Ovary (tissue), 3 donors: ENCODE results near the gene JMJD7.

ENCODE experiments used
- EP300 ChIP-seq: sonication (generic); formaldehyde crosslinking; IDR thresholded peaks from one replicate; pipeline ENCODE4 v1.6.1; 2017; ENCODE audit warnings: antibody characterized with exemption
- POLR2A ChIP-seq: fragments of 450-650 bp; IDR thresholded peaks from one replicate; pipeline ENCODE4 v1.6.1; 2017; ENCODE audit warnings: antibody characterized with exemption, mild to moderate bottlenecking, moderate library complexity
- TF ChIP-seq, protein P1 (sequence below), 3 donors: fragments of 450-650 bp in 2 of 3; fragments of 200-600 bp in 1 of 3; IDR thresholded peaks; one replicate each; pipeline versions ENCODE4 v1.5.1 to v1.8.0; 2016 to 2022; ENCODE audit warnings: antibody characterized with exemption in 3 of 3, mild to moderate bottlenecking in 1 of 3
- donor health status: DM: no; HTN: no; CAD: no.

DNA sequence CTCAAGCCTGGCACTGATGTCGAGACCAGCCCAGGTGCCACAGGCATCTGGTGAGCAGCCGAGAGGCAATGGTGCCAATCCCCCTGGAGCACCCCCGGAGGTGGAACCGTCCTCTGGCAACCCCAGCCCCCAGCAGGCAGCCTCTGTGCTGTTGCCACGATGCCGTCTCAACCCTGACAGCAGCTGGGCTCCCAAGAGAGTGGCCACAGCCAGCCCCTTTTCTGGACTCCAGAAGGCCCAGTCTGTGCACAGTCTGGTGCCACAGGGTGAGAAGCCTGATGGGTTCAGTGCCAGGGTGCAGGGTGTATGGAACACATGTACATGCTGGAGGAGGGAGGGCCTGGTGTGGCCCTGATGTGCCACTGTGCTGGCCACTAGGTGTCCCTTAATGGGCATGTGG is 4.9 kb upstream of the JMJD7 start:
- TF ChIP-seq, protein P1, sequence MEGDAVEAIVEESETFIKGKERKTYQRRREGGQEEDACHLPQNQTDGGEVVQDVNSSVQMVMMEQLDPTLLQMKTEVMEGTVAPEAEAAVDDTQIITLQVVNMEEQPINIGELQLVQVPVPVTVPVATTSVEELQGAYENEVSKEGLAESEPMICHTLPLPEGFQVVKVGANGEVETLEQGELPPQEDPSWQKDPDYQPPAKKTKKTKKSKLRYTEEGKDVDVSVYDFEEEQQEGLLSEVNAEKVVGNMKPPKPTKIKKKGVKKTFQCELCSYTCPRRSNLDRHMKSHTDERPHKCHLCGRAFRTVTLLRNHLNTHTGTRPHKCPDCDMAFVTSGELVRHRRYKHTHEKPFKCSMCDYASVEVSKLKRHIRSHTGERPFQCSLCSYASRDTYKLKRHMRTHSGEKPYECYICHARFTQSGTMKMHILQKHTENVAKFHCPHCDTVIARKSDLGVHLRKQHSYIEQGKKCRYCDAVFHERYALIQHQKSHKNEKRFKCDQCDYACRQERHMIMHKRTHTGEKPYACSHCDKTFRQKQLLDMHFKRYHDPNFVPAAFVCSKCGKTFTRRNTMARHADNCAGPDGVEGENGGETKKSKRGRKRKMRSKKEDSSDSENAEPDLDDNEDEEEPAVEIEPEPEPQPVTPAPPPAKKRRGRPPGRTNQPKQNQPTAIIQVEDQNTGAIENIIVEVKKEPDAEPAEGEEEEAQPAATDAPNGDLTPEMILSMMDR (IDR thresholded peaks at IDR 0.05) = no peak
- TF ChIP-seq POLR2A (no peak), EP300 (no peak)
